H1 (cell line): ENCODE measurements around the gene CTXN3. TPM values are rescaled to one million over a fixed set of nuclear protein-coding genes. Genes with fewer than 3 reads are reported as not detected.

ENCODE experiments used
- CTCF ChIA-PET: fragments of 300-600 bp; sonication (Branson Sonifier 250); formaldehyde crosslinking; loops from one replicate; lab custom pipeline; 2021; ENCODE audit not compliant: partially characterized antibody; lab: Charles Lee
- POLR2A ChIA-PET: fragments of 300-600 bp; sonication (Branson Sonifier 250); formaldehyde crosslinking; loops from one replicate; lab custom pipeline; 2021; ENCODE audit warnings: inconsistent platforms; ENCODE audit not compliant: partially characterized antibody; lab: Charles Lee
- DNase-seq, 2 experiments: peaks; one replicate each; pipeline versions ENCODE4 v3.0.0 to v3.0.0-alpha.2; 2010 to 2022; ENCODE audit warnings: low spot score in 2 of 2, low read depth in 1 of 2, mixed read lengths in 1 of 2
- FAIRE-seq: peaks from 2 replicates; lab custom pipeline; 2011; peaks lifted over from hg19 to GRCh38; lab: Jason Lieb, UNC
- H2AFZ ChIP-seq: 2 replicates; pipeline ENCODE4 v1.8.1; 2012; ENCODE audit warnings: low read length, inconsistent platforms
- H2AK5ac ChIP-seq: 2 replicates; pipeline ENCODE4 v1.6.1; 2013; ENCODE audit warnings: low read depth, low read length
- H2BK120ac ChIP-seq: replicated peaks from 2 replicates; pipeline ENCODE3; 2013; ENCODE audit warnings: low read depth, low read length, inconsistent platforms
- H2BK12ac ChIP-seq: 2 replicates; pipeline ENCODE4 v1.6.1; 2013; ENCODE audit warnings: low read depth, low read length
- H2BK15ac ChIP-seq: 2 replicates; pipeline ENCODE4 v1.6.1; 2013; ENCODE audit warnings: low read length
- H2BK20ac ChIP-seq: 2 replicates; pipeline ENCODE4 v1.6.1; 2013; ENCODE audit warnings: low read length
- H2BK5ac ChIP-seq: 2 replicates; pipeline ENCODE4 v1.6.1; 2013; ENCODE audit warnings: low read depth, low read length
- H3K14ac ChIP-seq: 2 replicates; pipeline ENCODE4 v1.6.1; 2013; ENCODE audit warnings: inconsistent platforms; ENCODE audit not compliant: insufficient read length
- H3K18ac ChIP-seq: 2 replicates; pipeline ENCODE4 v1.6.1; 2013; ENCODE audit warnings: low read length; ENCODE audit errors: extremely low read depth
- H3K23ac ChIP-seq: 2 replicates; pipeline ENCODE4 v1.6.1; 2013; ENCODE audit warnings: inconsistent platforms; ENCODE audit not compliant: insufficient read length
- H3K23me2 ChIP-seq: 2 replicates; pipeline ENCODE4 v1.6.1; 2013; ENCODE audit warnings: low read depth, low read length
- H3K27ac ChIP-seq: 2 replicates; pipeline ENCODE4 v1.6.1; 2011; ENCODE audit warnings: low read depth, low read length, inconsistent platforms
- H3K27me3 ChIP-seq, 4 experiments: replicated peaks in 1 of 4; 1 replicate in 1 of 4; 2 replicates in 3 of 4; pipeline versions ENCODE4 v1.6.1 to v1.8.1; 2011 to 2013; ENCODE audit warnings: low read length in 3 of 4, mild to moderate bottlenecking in 3 of 4, inconsistent platforms in 2 of 4, mixed read lengths in 2 of 4, moderate library complexity in 1 of 4; ENCODE audit not compliant: control insufficient read depth in 3 of 4, insufficient read depth in 3 of 4; ENCODE audit errors: extremely low read depth in 1 of 4
- H3K36me3 ChIP-seq, 4 experiments: 2 replicates each; pipeline versions ENCODE4 v1.6.1 to v1.8.1; 2011 to 2013; ENCODE audit warnings: mild to moderate bottlenecking in 4 of 4, low read length in 3 of 4, moderate library complexity in 2 of 4, control low read depth in 1 of 4, inconsistent platforms in 1 of 4; ENCODE audit not compliant: insufficient read depth in 4 of 4, control insufficient read depth in 2 of 4
- H3K4ac ChIP-seq: replicated peaks from 2 replicates; pipeline ENCODE3; 2013; ENCODE audit warnings: low read length, low read depth, mixed read lengths, inconsistent platforms; ENCODE audit not compliant: insufficient read length
- H3K4me1 ChIP-seq, 4 experiments: replicated peaks in 1 of 4; 1 replicate in 1 of 4; 2 replicates in 3 of 4; pipeline versions ENCODE4 v1.6.1 to v1.8.1; 2011 to 2013; ENCODE audit warnings: low read length in 3 of 4, inconsistent platforms in 2 of 4, mixed read lengths in 1 of 4; ENCODE audit not compliant: insufficient read depth in 4 of 4, control insufficient read depth in 3 of 4
- H3K4me2 ChIP-seq, 2 experiments: 2 replicates each; pipeline versions ENCODE4 v1.6.1 to v1.8.1; 2011 to 2013; ENCODE audit warnings: low read depth in 2 of 2, low read length in 2 of 2, control low read depth in 1 of 2, inconsistent platforms in 1 of 2, mild to moderate bottlenecking in 1 of 2; ENCODE audit not compliant: insufficient read depth in 1 of 2
- H3K4me3 ChIP-seq, 4 experiments: fragments of 200-600, 300-600 bp in 1 of 4; sonication (generic), shearing (Covaris generic), sonication (Bioruptor Twin) in 1 of 4; 2 replicates each; pipeline versions ENCODE4 v1.5.1 to v1.8.1; 2011 to 2016; ENCODE audit warnings: low read length in 4 of 4, low read depth in 3 of 4, control low read depth in 2 of 4, inconsistent platforms in 2 of 4, mild to moderate bottlenecking in 2 of 4, mixed read lengths in 1 of 4, moderate library complexity in 1 of 4; ENCODE audit not compliant: insufficient read depth in 2 of 4; ENCODE audit errors: extremely low read depth in 1 of 4
- H3K56ac ChIP-seq: replicated peaks from 2 replicates; pipeline ENCODE3; 2013; ENCODE audit warnings: low read depth, mild to moderate bottlenecking, mixed read lengths, low read length, inconsistent platforms; ENCODE audit not compliant: insufficient read length
- H3K79me1 ChIP-seq: 2 replicates; pipeline ENCODE4 v1.6.1; 2013; ENCODE audit warnings: low read depth, low read length, control low read depth
- H3K79me2 ChIP-seq, 2 experiments: 2 replicates each; pipeline versions ENCODE4 v1.6.1 to v1.8.1; 2012 to 2013; ENCODE audit warnings: low read length in 2 of 2, mild to moderate bottlenecking in 2 of 2, inconsistent platforms in 1 of 2; ENCODE audit not compliant: insufficient read depth in 2 of 2, control insufficient read depth in 1 of 2
- H3K9ac ChIP-seq, 4 experiments: replicated peaks in 1 of 4; 1 replicate in 1 of 4; 2 replicates in 3 of 4; pipeline versions ENCODE4 v1.6.1 to v1.8.1; 2011 to 2013; ENCODE audit warnings: low read depth in 3 of 4, low read length in 3 of 4, control low read depth in 2 of 4, mild to moderate bottlenecking in 2 of 4, moderate library complexity in 2 of 4, inconsistent platforms in 1 of 4; ENCODE audit errors: extremely low read depth in 1 of 4
- H3K9me3 ChIP-seq, 2 experiments: 2 replicates each; pipeline versions ENCODE4 v1.6.1 to v1.8.1; 2012 to 2013; ENCODE audit warnings: mild to moderate bottlenecking in 2 of 2, moderate library complexity in 2 of 2, control low read depth in 1 of 2, inconsistent platforms in 1 of 2, low read depth in 1 of 2, low read length in 1 of 2, mixed read lengths in 1 of 2; ENCODE audit not compliant: insufficient read depth in 2 of 2
- H4K20me1 ChIP-seq, 2 experiments: replicated peaks in 1 of 2; 2 replicates each; pipeline versions ENCODE3 to v1.8.1; 2011 to 2013; ENCODE audit warnings: inconsistent platforms in 2 of 2, low read length in 2 of 2, mild to moderate bottlenecking in 1 of 2; ENCODE audit not compliant: insufficient read depth in 2 of 2, control insufficient read depth in 1 of 2
- H4K5ac ChIP-seq: 2 replicates; pipeline ENCODE4 v1.6.1; 2013; ENCODE audit warnings: low read length, low read depth, mixed read lengths, inconsistent platforms; ENCODE audit not compliant: insufficient read length
- H4K8ac ChIP-seq: 2 replicates; pipeline ENCODE4 v1.8.0; 2013; ENCODE audit warnings: mild to moderate bottlenecking, moderate library complexity, low read length, inconsistent platforms; ENCODE audit not compliant: insufficient read depth; ENCODE audit errors: extremely low read depth
- H4K91ac ChIP-seq: replicated peaks from 2 replicates; pipeline ENCODE3; 2013; ENCODE audit warnings: low read length, mixed read lengths, inconsistent platforms; ENCODE audit not compliant: insufficient read length
- CBX5 ChIP-seq: fragments of 300-800, 300-1000 bp; sonication (generic); IDR thresholded peaks from 2 replicates; pipeline ENCODE4 v1.7.1; 2016; ENCODE audit warnings: antibody characterized with exemption, low read length, low read depth
- E2F6 ChIP-seq: IDR thresholded peaks from 2 replicates; pipeline ENCODE4 v1.6.1; 2012; ENCODE audit warnings: inconsistent platforms
- JUND ChIP-seq: IDR thresholded peaks from 2 replicates; pipeline ENCODE4 v1.6.1; 2011; ENCODE audit warnings: mild to moderate bottlenecking, improper control_type of control experiment, low read length
- PHF8 ChIP-seq: fragments of 200-600 bp; sonication (generic); conservative IDR thresholded peaks from 2 replicates; pipeline ENCODE4 v1.7.1; 2012; ENCODE audit warnings: low read depth, mild to moderate bottlenecking, inconsistent platforms, low read length, moderate library complexity
- WGBS, 2 experiments: shearing (Covaris generic) in 1 of 2; methylation state at CpG; one replicate each; pipeline versions ENCODE4 v1.1.6 to v1.1.7; 2013 to 2015; ENCODE audit warnings: low lambda C conversion rate in 2 of 2, mixed read lengths in 2 of 2, inconsistent platforms in 1 of 2, low coverage in 1 of 2, missing lambda C conversion rate in 1 of 2; ENCODE audit not compliant: insufficient replicate concordance in 2 of 2, insufficient coverage in 1 of 2, insufficient read length in 1 of 2; ENCODE audit errors: extremely low coverage in 1 of 2, missing lambda C conversion rate in 1 of 2; 5-methylcytosine and 5-hydroxymethylcytosine counted together
- polyA plus RNA-seq, 7 experiments: library from polyadenylated mRNA; depleted of rRNA in 3 of 7; stranded (reverse) in 5 of 7; unstranded in 2 of 7; fragments of >200 nt in 5 of 7; fragments of 200-250 nt in 2 of 7; gene quantifications; 1 replicate in 5 of 7; 2 replicates in 1 of 7; 4 replicates in 1 of 7; pipeline versions ENCODE4 v1.2.1 to v1.2.3, GENCODE V29; 2011 to 2013; ENCODE audit warnings: missing spikeins in 2 of 7, mixed read lengths in 2 of 7
- total RNA-seq: library from RNA; stranded (reverse); fragmentation: NEBNext Ultra II Directional; extraction: Animal tissue kit (Norgen Biotek cat#: 25700); gene quantifications from 2 replicates; pipeline ENCODE4 v1.2.1, GENCODE V29; 2021

Gene CTXN3
- total and polyA plus RNA-seq, 2 of the 8 experiments (the other 6 are each of a cell fraction or from before 2014, with no cell fraction given), result 0.05 TPM; not detected in 1

GRCh38 chr5:127656825-127657224 is 7.9 kb downstream of the CTXN3 start:
- 91% methylated on average over 6 of the region's 6 CpGs; no CpG with 5 or more reads in 1 of the 2 experiments for WGBS, 2 experiments
- no peak for TF ChIP-seq JUND
- TF ChIP-seq PHF8, result no peak
- TF ChIP-seq CBX5, result no peak
- TF ChIP-seq E2F6, result no peak
- Histone ChIP-seq H3K4me3 (no peak overlapping the region), H3K9me3 (no peaks in the 10 kb centered on the region), H3K79me2 (no peaks in the 10 kb centered on the region), H2BK120ac (no peak overlapping the region), H3K23me2 (no peaks in the 10 kb centered on the region), H4K20me1 (no peaks in the 10 kb centered on the region), H3K14ac (no peak overlapping the region), H3K23ac (no peak overlapping the region), H3K56ac (no peak overlapping the region), H2AFZ (peak overlapping the region; percentile 21; the same call in 1 of the 2 replicates), H2AK5ac (no peak overlapping the region), H3K36me3 (no peaks in the 10 kb centered on the region), H3K27ac (no peak overlapping the region), H2BK15ac (no peak overlapping the region), H4K8ac (no peak overlapping the region), H3K18ac (no peak overlapping the region), H3K4ac (no peak overlapping the region), H2BK12ac (no peak overlapping the region), H3K4me1 (peaks cover 0 to 7% (median 4%) of the 10 kb centered on the region in 4 experiments; a peak in 3 of 7 replicates), H3K9ac (no peak overlapping the region), H4K91ac (no peak overlapping the region), H3K4me2 (no peak overlapping the region), H2BK20ac (no peak overlapping the region), H3K79me1 (no peaks in the 10 kb centered on the region), H4K5ac (no peak overlapping the region), H2BK5ac (no peak overlapping the region), H3K27me3 (no peaks in the 10 kb centered on the region)
- CTCF ChIA-PET, result interaction anchor here (0.6 to 1.4 kb wide), 4 partner anchors 11 to 591 kb away, joined by 3 to 4 read pairs (median 3); no protein-coding TSS in a partner anchor
- DNase-seq (no peak), FAIRE-seq (no peak)
- POLR2A ChIA-PET, result no interaction called here
